D721Med (cell line): ENCODE measurements around the gene GIPR.
A peak's percentile ranks its signal among the peaks of the same experiment; 100 is the strongest.
"Not testable (repeated sequence)": the region's sequence is repeated elsewhere in the genome, so short reads cannot be mapped to it uniquely, and the experiment has no call there.

Source experiments
- DNase-seq: peaks from one replicate; pipeline ENCODE4 v3.0.0; 2011; ENCODE audit warnings: low spot score; ENCODE audit not compliant: insufficient read length
- FAIRE-seq: peaks from 2 replicates; lab custom pipeline; 2011; peaks lifted over from hg19 to GRCh38; lab: Jason Lieb, UNC
- TF ChIP-seq, protein P1 (sequence below): IDR thresholded peaks from 2 replicates; pipeline ENCODE4 v1.5.1; 2012; ENCODE audit warnings: mild to moderate bottlenecking, control low read depth; ENCODE audit not compliant: insufficient read depth; ENCODE audit errors: missing control alignments

Gene GIPR, protein sequence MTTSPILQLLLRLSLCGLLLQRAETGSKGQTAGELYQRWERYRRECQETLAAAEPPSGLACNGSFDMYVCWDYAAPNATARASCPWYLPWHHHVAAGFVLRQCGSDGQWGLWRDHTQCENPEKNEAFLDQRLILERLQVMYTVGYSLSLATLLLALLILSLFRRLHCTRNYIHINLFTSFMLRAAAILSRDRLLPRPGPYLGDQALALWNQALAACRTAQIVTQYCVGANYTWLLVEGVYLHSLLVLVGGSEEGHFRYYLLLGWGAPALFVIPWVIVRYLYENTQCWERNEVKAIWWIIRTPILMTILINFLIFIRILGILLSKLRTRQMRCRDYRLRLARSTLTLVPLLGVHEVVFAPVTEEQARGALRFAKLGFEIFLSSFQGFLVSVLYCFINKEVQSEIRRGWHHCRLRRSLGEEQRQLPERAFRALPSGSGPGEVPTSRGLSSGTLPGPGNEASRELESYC

DNA sequence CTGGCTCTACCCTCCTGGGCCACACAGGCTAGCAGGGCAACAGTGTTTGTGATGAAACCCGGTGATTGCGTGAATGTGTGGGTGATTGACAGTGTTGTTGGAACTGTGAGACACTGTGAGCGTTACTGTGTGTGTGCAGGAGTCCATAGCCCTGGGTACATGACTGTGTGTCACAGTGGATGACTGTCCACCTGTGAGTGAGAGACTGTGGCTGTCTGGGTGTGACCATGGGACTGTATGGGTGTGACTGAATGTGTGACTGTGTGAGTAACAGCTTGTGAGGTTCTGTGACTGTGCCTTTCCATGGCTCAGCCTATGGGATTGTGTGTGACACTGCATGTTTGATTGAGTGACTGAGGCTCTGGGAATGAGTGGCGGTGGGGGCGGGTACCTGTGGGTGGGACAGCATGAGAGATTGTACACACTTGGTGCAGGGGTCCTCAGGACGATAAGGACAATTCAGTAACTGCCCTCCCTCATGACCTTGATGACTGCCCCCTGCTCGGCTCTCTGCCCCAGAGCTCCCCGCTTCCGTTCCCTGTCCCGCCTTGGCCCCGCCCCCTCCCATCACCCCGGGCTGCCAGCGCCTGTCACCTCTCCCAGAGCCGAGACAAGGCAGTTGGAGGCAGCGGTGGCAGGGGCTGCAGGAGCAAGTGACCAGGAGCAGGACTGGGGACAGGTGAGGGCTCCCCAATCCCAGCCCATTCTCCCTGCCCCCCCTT lies at the start of gene GIPR:
TSS of gene GIPR (plus strand) at position 602 of the 722 bp plus-strand sequence. CDS start 1,300 bp downstream, outside the sequence.
- TF ChIP-seq, protein P1, sequence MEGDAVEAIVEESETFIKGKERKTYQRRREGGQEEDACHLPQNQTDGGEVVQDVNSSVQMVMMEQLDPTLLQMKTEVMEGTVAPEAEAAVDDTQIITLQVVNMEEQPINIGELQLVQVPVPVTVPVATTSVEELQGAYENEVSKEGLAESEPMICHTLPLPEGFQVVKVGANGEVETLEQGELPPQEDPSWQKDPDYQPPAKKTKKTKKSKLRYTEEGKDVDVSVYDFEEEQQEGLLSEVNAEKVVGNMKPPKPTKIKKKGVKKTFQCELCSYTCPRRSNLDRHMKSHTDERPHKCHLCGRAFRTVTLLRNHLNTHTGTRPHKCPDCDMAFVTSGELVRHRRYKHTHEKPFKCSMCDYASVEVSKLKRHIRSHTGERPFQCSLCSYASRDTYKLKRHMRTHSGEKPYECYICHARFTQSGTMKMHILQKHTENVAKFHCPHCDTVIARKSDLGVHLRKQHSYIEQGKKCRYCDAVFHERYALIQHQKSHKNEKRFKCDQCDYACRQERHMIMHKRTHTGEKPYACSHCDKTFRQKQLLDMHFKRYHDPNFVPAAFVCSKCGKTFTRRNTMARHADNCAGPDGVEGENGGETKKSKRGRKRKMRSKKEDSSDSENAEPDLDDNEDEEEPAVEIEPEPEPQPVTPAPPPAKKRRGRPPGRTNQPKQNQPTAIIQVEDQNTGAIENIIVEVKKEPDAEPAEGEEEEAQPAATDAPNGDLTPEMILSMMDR = no peak
- DNase-seq (peak; percentile 76), FAIRE-seq (no peak)

DNA sequence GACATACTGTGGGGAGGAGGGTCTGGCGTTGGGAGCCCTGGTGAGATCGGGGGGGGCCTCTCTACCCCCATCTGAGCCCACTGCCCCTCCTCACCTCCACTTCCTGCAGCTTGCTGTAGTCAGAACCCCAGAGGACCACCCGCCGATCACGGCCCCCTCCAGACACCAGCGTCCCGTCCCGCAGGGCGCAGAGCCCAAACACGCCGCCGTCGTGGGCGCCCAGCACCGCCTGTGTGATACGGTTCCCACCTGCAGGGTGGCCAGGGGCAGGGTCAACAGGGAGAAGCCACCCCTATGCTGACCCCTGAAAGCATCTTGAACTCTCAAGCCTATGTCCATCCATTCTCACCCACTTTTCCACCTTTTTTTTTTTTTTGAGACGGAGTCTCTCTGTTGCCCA lies 46.6 kb upstream of the GIPR start:
- DNase-seq = no peak
- FAIRE-seq = no peak
- TF ChIP-seq, protein P1 = no peak

DNA sequence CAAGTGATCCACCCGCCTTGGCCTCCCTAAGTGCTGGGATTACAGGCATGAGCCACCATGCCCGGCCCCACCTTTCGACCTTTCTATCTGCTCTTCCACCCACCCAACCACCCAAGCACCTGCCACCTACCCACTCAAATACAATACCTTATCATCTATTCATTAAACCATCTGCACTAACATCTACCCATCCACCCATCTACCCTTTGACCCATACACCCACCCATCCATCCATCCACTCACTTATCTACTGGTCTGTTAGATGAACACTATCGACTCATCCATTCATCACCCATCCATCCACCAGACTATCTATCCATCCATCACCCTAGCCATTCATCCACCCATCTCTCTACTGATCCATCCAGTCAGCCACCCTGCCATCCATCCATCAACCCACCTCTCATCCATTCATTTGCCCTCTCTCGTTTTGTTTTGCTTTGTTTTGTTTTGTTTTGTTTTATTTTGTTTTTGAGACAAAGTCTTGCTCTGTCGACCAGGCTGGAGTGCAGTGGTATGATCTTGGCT lies 46.0 kb upstream of the GIPR start:
- FAIRE-seq (no peak), DNase-seq (no peak)
- TF ChIP-seq, protein P1 = no peak

DNA sequence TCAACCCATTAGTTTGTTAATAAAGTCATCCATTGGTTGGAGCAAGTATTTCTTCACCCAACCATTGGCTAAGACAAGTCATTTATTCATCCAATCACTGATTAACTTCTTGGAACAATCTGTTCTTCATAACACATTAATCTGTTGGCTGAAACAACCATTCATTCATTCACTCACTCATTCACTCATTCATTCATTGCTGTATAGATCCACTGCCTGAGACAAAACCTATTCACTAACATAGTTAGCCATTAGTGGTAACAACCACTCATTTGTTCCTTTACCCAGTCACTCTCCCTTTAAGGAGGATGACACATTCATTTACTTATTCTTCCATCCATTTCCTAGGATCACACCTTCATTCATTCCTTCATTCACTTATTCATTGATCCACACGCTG lies 44.0 kb upstream of the GIPR start:
- FAIRE-seq (no peak), DNase-seq (no peak)
- TF ChIP-seq, protein P1 = no peak

DNA sequence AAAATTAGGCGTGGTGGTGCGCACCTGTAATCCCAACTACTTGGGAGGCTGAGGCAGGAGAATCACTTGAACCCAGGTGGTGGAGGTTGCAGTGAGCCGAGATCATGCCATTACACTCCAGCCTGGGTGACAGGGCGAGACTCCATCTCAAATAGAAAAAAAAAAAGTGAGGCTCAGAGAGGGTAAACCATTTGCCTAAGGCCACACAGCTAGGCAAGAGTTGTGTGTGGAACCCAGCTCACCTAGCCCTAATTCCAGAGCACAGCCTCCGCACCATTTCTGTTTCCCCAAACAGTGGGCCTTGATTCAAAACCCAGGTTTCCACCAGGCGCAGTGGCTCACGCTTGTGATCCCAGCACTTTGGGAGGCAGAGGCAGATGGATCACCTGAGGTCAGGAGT lies 39.8 kb upstream of the GIPR start:
- not testable (repeated sequence) for DNase-seq, FAIRE-seq

DNA sequence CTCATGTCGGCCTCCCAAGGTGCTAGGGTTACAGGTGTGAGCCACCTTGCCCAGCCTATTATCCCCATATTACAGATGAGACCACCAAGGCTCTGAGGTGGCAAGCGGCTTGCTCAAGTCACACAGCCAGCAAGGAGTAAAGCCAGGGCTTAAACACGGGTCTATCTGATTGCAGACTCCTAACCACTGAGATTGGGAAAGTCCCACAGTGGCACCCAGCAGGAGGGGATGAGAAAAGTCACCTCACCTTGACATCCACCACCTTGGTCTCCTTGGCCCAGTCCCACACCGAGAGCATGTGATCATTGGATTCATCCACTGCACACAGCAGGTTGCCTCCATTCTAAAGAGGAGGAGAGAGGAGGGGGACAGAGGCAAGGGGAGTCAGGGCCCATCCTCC lies 38.3 kb upstream of the GIPR start:
- TF ChIP-seq, protein P1 = no peak
- no peak for DNase-seq
- FAIRE-seq = no peak

DNA sequence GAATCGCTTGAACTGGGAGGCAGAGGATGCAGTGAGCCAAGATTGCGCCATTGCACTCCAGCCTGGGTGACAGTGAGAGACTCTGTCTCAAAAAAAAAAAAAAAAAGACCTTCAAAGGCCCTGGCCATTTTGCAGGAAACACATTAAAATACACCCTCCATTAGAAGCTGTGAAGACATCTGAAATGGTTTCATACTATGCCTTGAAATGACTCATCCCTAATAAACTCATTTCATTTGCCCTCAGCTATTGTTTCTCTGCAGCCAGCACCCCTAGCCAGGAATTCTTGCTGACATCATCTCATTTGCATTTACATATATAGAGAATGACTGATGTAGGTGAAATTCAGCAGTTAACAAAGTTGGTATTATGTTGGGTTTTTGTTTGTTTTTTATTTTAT lies 37.6 kb upstream of the GIPR start:
- FAIRE-seq (no peak), DNase-seq (no peak)
- TF ChIP-seq, protein P1 = no peak
